Non-pigmented ciliary epithelial cell (primary cell): ENCODE data around the gene UBE2G1.
"Not testable (repeated sequence)": the region's sequence is repeated elsewhere in the genome, so short reads cannot be mapped to it uniquely, and the experiment has no call there.

Experiments
- DNase-seq: peaks from one replicate; pipeline ENCODE4 v3.0.0-alpha.2; 2010; ENCODE audit warnings: low read depth

The UBE2G1 gene

DNA sequence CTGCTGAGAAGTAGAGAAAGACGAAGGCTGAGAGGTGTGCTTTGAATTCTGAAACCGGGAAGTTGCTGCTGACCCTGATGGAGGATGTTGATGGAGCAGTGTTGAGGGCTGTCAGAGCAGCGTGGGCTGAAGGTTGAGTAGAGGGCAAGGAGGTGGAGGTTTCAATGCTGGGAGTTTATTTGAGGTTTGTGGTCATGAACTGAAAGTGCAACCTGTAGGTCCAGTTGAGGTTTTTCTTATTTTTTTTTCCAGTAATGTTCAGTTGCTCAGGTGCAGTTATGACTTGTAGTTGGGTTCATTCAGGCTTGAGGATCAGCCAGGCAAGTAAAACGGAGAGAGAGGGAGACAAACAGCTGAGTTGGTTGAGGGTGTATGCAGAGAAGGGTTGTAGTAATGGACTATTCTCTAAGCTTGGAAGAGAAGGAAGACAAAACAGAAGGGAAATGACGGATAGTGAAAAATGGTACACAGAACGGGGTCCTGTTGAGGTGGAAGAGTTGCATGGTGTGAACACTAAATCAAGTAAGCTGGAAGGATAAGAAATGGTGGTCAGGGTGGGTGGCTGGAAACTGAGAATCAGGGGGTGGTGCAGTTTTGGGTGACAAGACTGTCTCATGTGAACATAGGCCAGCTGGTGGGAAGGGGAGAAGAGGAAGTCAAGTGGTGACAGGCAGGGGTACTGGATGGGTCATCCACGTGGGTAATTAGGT is 8.7 kb upstream of the UBE2G1 start:
- no peak for DNase-seq

- no peak for DNase-seq
Measured at GRCh38 chr17:4369557-4370230, 3.2 kb upstream of the UBE2G1 start.

- DNase-seq: no peak
Measured at GRCh38 chr17:4368341-4368740, 1.9 kb upstream of the UBE2G1 start.

- DNase-seq: not testable (repeated sequence)
Measured at GRCh38 chr17:4367177-4367576, 702 bp upstream of the UBE2G1 start.

GRCh38 chr17:4365628-4366326 is 698 bp downstream of the UBE2G1 start:
- no peak for DNase-seq

GRCh38 chr17:4365103-4365627 is 1.3 kb downstream of the UBE2G1 start:
- peak; percentile 62 for DNase-seq

GRCh38 chr17:4364622-4365041 is 1.8 kb downstream of the UBE2G1 start:
- no peak for DNase-seq

GRCh38 chr17:4362141-4362540 is 4.3 kb downstream of the UBE2G1 start:
- DNase-seq: no peak

GRCh38 chr17:4358154-4358553 is 8.3 kb downstream of the UBE2G1 start:
- no peak for DNase-seq

GRCh38 chr17:4357671-4358070 is 8.8 kb downstream of the UBE2G1 start:
- DNase-seq: no peak

GRCh38 chr17:4357030-4357628 is 9.3 kb downstream of the UBE2G1 start:
- DNase-seq: no peak

- no peak for DNase-seq
Measured at GRCh38 chr17:4354862-4355514, 11.5 kb downstream of the UBE2G1 start.

GRCh38 chr17:4354206-4354605 is 12.3 kb downstream of the UBE2G1 start:
- DNase-seq: no peak

DNA sequence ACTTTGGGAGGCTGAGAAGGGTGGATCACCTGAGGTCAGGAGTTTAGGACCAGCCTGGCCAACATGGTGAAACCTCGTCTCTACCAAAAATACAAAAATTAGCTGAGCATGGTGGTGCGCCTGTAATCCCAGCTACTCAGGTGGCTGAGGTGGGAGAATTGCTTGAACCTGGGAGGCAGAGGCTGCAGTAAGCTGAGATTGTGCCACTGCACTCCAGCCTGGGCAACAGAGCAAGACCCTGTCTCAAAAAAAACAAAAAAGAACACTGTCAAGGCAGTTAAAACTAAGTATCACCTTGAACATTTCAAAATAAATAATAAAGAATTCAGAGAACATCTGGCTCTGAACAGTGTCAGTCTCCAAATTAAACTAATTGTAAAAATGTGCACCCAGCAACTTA is 16.3 kb downstream of the UBE2G1 start:
- DNase-seq: not testable (repeated sequence)

DNA sequence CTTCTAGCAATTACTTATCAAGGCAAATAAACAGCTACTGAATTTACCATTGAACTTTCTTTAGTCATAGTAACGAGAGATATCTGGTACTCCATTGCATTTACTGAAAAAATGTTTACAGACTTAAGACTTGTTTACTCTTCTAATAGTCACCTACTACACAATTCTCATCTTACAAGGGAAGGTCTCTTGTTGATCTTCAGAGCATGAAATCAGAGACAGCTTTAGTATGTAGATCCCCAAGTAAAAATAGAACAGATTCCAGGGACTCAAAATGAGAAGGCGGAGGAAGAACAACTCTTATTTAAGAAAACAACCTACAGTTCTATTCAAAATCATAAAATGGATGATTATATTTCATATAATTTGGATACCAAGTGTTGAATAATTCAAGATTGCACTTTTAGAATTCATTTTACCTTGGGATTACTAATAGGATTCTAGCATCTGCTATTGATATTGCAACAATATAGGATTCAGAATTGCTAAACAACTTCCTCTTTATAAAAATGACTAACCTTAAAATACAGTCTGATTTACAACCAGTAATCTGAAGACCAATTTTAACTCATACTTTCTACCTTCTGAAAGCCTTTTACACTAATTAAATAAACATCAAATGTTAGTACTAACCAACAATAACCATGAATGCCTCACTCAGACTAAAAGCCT is 20.8 kb downstream of the UBE2G1 start:
- no peak for DNase-seq

DNA sequence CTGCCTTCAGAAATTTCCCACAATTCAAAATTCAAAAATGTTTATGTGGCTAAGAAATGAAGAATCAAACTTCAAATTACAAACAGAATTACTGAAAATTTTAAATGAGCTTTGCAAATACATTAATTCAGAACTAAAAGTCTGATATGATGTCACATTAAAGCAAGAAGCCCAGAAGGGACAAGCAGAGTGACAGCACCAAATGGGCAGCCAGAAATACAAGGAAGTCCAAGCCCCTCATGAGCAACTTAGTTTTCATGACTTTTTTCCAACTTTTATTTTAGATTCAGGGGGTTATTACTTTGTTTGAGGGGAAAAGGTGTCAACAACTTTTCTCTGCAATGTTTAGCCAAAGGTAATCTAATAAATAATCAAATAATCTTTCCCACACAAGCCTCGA is 21.5 kb downstream of the UBE2G1 start:
- DNase-seq: no peak

GRCh38 chr17:4342535-4342934 is 23.9 kb downstream of the UBE2G1 start:
- DNase-seq: no peak

DNA sequence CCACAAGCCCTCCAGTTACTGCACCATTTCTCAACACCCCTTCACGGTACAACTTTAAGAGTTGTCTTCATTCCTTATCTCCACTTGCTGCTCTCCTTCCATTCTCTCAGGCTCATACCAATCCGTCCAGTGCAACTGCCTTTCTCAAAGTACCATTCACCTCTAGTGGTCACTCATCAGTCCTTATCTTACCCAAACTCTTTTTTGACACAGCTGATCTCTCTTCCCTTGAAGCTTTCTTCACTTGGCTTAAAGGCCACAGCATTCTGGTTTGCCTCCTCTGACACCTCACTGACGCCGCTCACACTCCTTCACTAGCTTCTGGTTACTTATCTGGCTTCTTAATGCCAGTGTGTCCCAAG is 24.9 kb downstream of the UBE2G1 start:
- no peak for DNase-seq

GRCh38 chr17:4340914-4341615 is 25.4 kb downstream of the UBE2G1 start:
- no peak for DNase-seq

GRCh38 chr17:4334776-4335584 is 31.5 kb downstream of the UBE2G1 start:
- no peak for DNase-seq
